SKM-1 treated with dmso at 0.1 percent for 144 hours (cell line): ENCODE measurements around the gene TMEM107.
A peak's percentile ranks its signal among the peaks of the same experiment; 100 is the strongest.

Experiments
- DNase-seq: peaks from one replicate; lab custom pipeline; 2025; ENCODE audit not compliant: unreplicated experiment; lab: John Stamatoyannopoulos, UW

The TMEM107 gene

GRCh38 chr17:8138672-8139371 lies 37.4 kb downstream of the TMEM107 start:
- DNase-seq, result peak; percentile 76

GRCh38 chr17:8138374-8138671 lies 37.9 kb downstream of the TMEM107 start:
- no peak for DNase-seq

GRCh38 chr17:8137645-8138373 lies 38.4 kb downstream of the TMEM107 start:
- no peak for DNase-seq

- DNase-seq, result no peak
Measured at GRCh38 chr17:8133941-8134340, 42.2 kb downstream of the TMEM107 start.

- no peak for DNase-seq
Measured at GRCh38 chr17:8133399-8133798, 42.8 kb downstream of the TMEM107 start.

- DNase-seq, result no peak
Measured at GRCh38 chr17:8131844-8132441, 44.2 kb downstream of the TMEM107 start.

GRCh38 chr17:8128125-8128784 lies 47.9 kb downstream of the TMEM107 start:
- DNase-seq, result no peak

- DNase-seq, result no peak
Measured at GRCh38 chr17:8126491-8127066, 49.6 kb downstream of the TMEM107 start.

GRCh38 chr17:8125947-8126490 lies 50.2 kb downstream of the TMEM107 start:
- no peak for DNase-seq

- DNase-seq, result no peak
Measured at GRCh38 chr17:8125154-8125946, 50.8 kb downstream of the TMEM107 start.

- no peak for DNase-seq
Measured at GRCh38 chr17:8124350-8125153, 51.6 kb downstream of the TMEM107 start.

- DNase-seq, result no peak
Measured at GRCh38 chr17:8123695-8124349, 52.4 kb downstream of the TMEM107 start, which contains the start of gene HES7. TSS of gene HES7 (minus strand) at chr17:8124106. CDS start at chr17:8124084, 22 bp downstream.

GRCh38 chr17:8122924-8123694 lies 53.1 kb downstream of the TMEM107 start:
- DNase-seq, result no peak
